HepG2 (cell line): ENCODE results near the gene ARVCF.

Source experiments
- EP300 ChIP-seq, 3 experiments: sonication (generic) in 1 of 3; formaldehyde crosslinking in 1 of 3; IDR thresholded peaks; 2 replicates each; pipeline versions ENCODE4 v1.5.1 to v1.6.1; 2011 to 2020; ENCODE audit warnings: low read depth in 2 of 3, low read length in 2 of 3, borderline replicate concordance in 1 of 3, improper control_type of control experiment in 1 of 3, mild to moderate bottlenecking in 1 of 3, missing genetic modification reagents in 1 of 3, moderate library complexity in 1 of 3
- NONO ChIP-seq, 2 experiments: fragments of 450-650 bp in 1 of 2; sonication (generic) in 1 of 2; formaldehyde crosslinking in 1 of 2; IDR thresholded peaks in 1 of 2; conservative IDR thresholded peaks in 1 of 2; 2 replicates each; pipeline versions ENCODE4 v1.6.1 to v1.8.0; 2017 to 2022; ENCODE audit warnings: mild to moderate bottlenecking in 1 of 2, missing genetic modification reagents in 1 of 2, moderate library complexity in 1 of 2
- NPAS2 ChIP-seq: sonication (generic); formaldehyde crosslinking; IDR thresholded peaks from 2 replicates; pipeline ENCODE4 v1.8.0; 2022; ENCODE audit warnings: mild to moderate bottlenecking, missing genetic modification reagents, borderline replicate concordance
- PAWR ChIP-seq: sonication (generic); formaldehyde crosslinking; IDR thresholded peaks from 2 replicates; pipeline ENCODE4 v1.4.0; 2020; ENCODE audit warnings: missing genetic modification reagents, mild to moderate bottlenecking, borderline replicate concordance
- POLR2AphosphoS5 ChIP-seq: IDR thresholded peaks from 2 replicates; pipeline ENCODE4 v1.6.1; 2012; ENCODE audit warnings: low read depth, low read length
- SMC3 ChIP-seq: IDR thresholded peaks from 2 replicates; pipeline ENCODE4 v1.6.1; 2011; ENCODE audit warnings: low read length, improper control_type of control experiment
- ZBTB21 ChIP-seq: sonication (generic); formaldehyde crosslinking; IDR thresholded peaks from 2 replicates; pipeline ENCODE4 v1.4.0; 2020; ENCODE audit warnings: missing genetic modification reagents
- ZBTB33 ChIP-seq: sonication (generic); formaldehyde crosslinking; IDR thresholded peaks from 2 replicates; pipeline ENCODE4 v1.4.0; 2020; ENCODE audit warnings: missing genetic modification reagents
- ZMAT3 ChIP-seq: sonication (generic); formaldehyde crosslinking; conservative IDR thresholded peaks from 2 replicates; pipeline ENCODE4 v1.7.0; 2021; ENCODE audit warnings: missing genetic modification reagents
- ZNF7 ChIP-seq: IDR thresholded peaks from 2 replicates; pipeline ENCODE4 v1.6.1; 2016; ENCODE audit warnings: missing biosample characterization, missing genetic modification reagents
- ZNF800 ChIP-seq: sonication (generic); formaldehyde crosslinking; IDR thresholded peaks from 2 replicates; pipeline ENCODE4 v1.4.0; 2020; ENCODE audit warnings: missing genetic modification reagents

- TF ChIP-seq ZNF7 (CRISPR knock-in tag) (no peak), NONO (IDR thresholded peaks at IDR 0.05) (no peak), NONO (CRISPR knock-in tag; conservative IDR thresholded peaks at IDR 0.05) (no peak), ZNF800 (CRISPR knock-in tag) (no peak), SMC3 (no peak), ZBTB21 (no peak), EP300 (IDR thresholded peaks at IDR 0.05; ENCODE audit: low read depth in 2 of 2, low read length in 2 of 2) (no peak), EP300 (CRISPR knock-in tag; IDR thresholded peaks at IDR 0.05; ENCODE audit: borderline replicate concordance) (no peak), PAWR (CRISPR knock-in tag) (no peak), ZBTB33 (CRISPR knock-in tag) (no peak), ZMAT3 (CRISPR knock-in tag) (no peak), NPAS2 (CRISPR knock-in tag) (no peak), POLR2AphosphoS5 (no peak)
These were observed 47.5 kb upstream of the ARVCF start for GRCh38 chr22:20064140-20064480.
